H1 (cell line): ENCODE measurements around the gene CRX. TPM values are rescaled to one million over a fixed set of nuclear protein-coding genes. Genes with fewer than 3 reads are reported as not detected.

Source experiments
- CTCF ChIA-PET: fragments of 300-600 bp; sonication (Branson Sonifier 250); formaldehyde crosslinking; loops from one replicate; lab custom pipeline; 2021; ENCODE audit not compliant: partially characterized antibody; lab: Charles Lee
- POLR2A ChIA-PET: fragments of 300-600 bp; sonication (Branson Sonifier 250); formaldehyde crosslinking; loops from one replicate; lab custom pipeline; 2021; ENCODE audit warnings: inconsistent platforms; ENCODE audit not compliant: partially characterized antibody; lab: Charles Lee
- DNase-seq, 2 experiments: peaks; one replicate each; pipeline versions ENCODE4 v3.0.0 to v3.0.0-alpha.2; 2010 to 2022; ENCODE audit warnings: low spot score in 2 of 2, low read depth in 1 of 2, mixed read lengths in 1 of 2
- FAIRE-seq: peaks from 2 replicates; lab custom pipeline; 2011; peaks lifted over from hg19 to GRCh38; lab: Jason Lieb, UNC
- H2AFZ ChIP-seq: 2 replicates; pipeline ENCODE4 v1.8.1; 2012; ENCODE audit warnings: low read length, inconsistent platforms
- H2AK5ac ChIP-seq: 2 replicates; pipeline ENCODE4 v1.6.1; 2013; ENCODE audit warnings: low read depth, low read length
- H2BK120ac ChIP-seq: replicated peaks from 2 replicates; pipeline ENCODE3; 2013; ENCODE audit warnings: low read depth, low read length, inconsistent platforms
- H2BK12ac ChIP-seq: 2 replicates; pipeline ENCODE4 v1.6.1; 2013; ENCODE audit warnings: low read depth, low read length
- H2BK15ac ChIP-seq: 2 replicates; pipeline ENCODE4 v1.6.1; 2013; ENCODE audit warnings: low read length
- H2BK20ac ChIP-seq: 2 replicates; pipeline ENCODE4 v1.6.1; 2013; ENCODE audit warnings: low read length
- H2BK5ac ChIP-seq: 2 replicates; pipeline ENCODE4 v1.6.1; 2013; ENCODE audit warnings: low read depth, low read length
- H3K14ac ChIP-seq: 2 replicates; pipeline ENCODE4 v1.6.1; 2013; ENCODE audit warnings: inconsistent platforms; ENCODE audit not compliant: insufficient read length
- H3K18ac ChIP-seq: 2 replicates; pipeline ENCODE4 v1.6.1; 2013; ENCODE audit warnings: low read length; ENCODE audit errors: extremely low read depth
- H3K23ac ChIP-seq: 2 replicates; pipeline ENCODE4 v1.6.1; 2013; ENCODE audit warnings: inconsistent platforms; ENCODE audit not compliant: insufficient read length
- H3K23me2 ChIP-seq: 2 replicates; pipeline ENCODE4 v1.6.1; 2013; ENCODE audit warnings: low read depth, low read length
- H3K27ac ChIP-seq: 2 replicates; pipeline ENCODE4 v1.6.1; 2011; ENCODE audit warnings: low read depth, low read length, inconsistent platforms
- H3K27me3 ChIP-seq, 4 experiments: replicated peaks in 1 of 4; 1 replicate in 1 of 4; 2 replicates in 3 of 4; pipeline versions ENCODE4 v1.6.1 to v1.8.1; 2011 to 2013; ENCODE audit warnings: low read length in 3 of 4, mild to moderate bottlenecking in 3 of 4, inconsistent platforms in 2 of 4, mixed read lengths in 2 of 4, moderate library complexity in 1 of 4; ENCODE audit not compliant: control insufficient read depth in 3 of 4, insufficient read depth in 3 of 4; ENCODE audit errors: extremely low read depth in 1 of 4
- H3K36me3 ChIP-seq, 4 experiments: 2 replicates each; pipeline versions ENCODE4 v1.6.1 to v1.8.1; 2011 to 2013; ENCODE audit warnings: mild to moderate bottlenecking in 4 of 4, low read length in 3 of 4, moderate library complexity in 2 of 4, control low read depth in 1 of 4, inconsistent platforms in 1 of 4; ENCODE audit not compliant: insufficient read depth in 4 of 4, control insufficient read depth in 2 of 4
- H3K4ac ChIP-seq: replicated peaks from 2 replicates; pipeline ENCODE3; 2013; ENCODE audit warnings: low read length, low read depth, mixed read lengths, inconsistent platforms; ENCODE audit not compliant: insufficient read length
- H3K4me1 ChIP-seq, 4 experiments: replicated peaks in 1 of 4; 1 replicate in 1 of 4; 2 replicates in 3 of 4; pipeline versions ENCODE4 v1.6.1 to v1.8.1; 2011 to 2013; ENCODE audit warnings: low read length in 3 of 4, inconsistent platforms in 2 of 4, mixed read lengths in 1 of 4; ENCODE audit not compliant: insufficient read depth in 4 of 4, control insufficient read depth in 3 of 4
- H3K4me2 ChIP-seq, 2 experiments: 2 replicates each; pipeline versions ENCODE4 v1.6.1 to v1.8.1; 2011 to 2013; ENCODE audit warnings: low read depth in 2 of 2, low read length in 2 of 2, control low read depth in 1 of 2, inconsistent platforms in 1 of 2, mild to moderate bottlenecking in 1 of 2; ENCODE audit not compliant: insufficient read depth in 1 of 2
- H3K4me3 ChIP-seq, 4 experiments: fragments of 200-600, 300-600 bp in 1 of 4; sonication (generic), shearing (Covaris generic), sonication (Bioruptor Twin) in 1 of 4; 2 replicates each; pipeline versions ENCODE4 v1.5.1 to v1.8.1; 2011 to 2016; ENCODE audit warnings: low read length in 4 of 4, low read depth in 3 of 4, control low read depth in 2 of 4, inconsistent platforms in 2 of 4, mild to moderate bottlenecking in 2 of 4, mixed read lengths in 1 of 4, moderate library complexity in 1 of 4; ENCODE audit not compliant: insufficient read depth in 2 of 4; ENCODE audit errors: extremely low read depth in 1 of 4
- H3K56ac ChIP-seq: replicated peaks from 2 replicates; pipeline ENCODE3; 2013; ENCODE audit warnings: low read depth, mild to moderate bottlenecking, mixed read lengths, low read length, inconsistent platforms; ENCODE audit not compliant: insufficient read length
- H3K79me1 ChIP-seq: 2 replicates; pipeline ENCODE4 v1.6.1; 2013; ENCODE audit warnings: low read depth, low read length, control low read depth
- H3K79me2 ChIP-seq, 2 experiments: 2 replicates each; pipeline versions ENCODE4 v1.6.1 to v1.8.1; 2012 to 2013; ENCODE audit warnings: low read length in 2 of 2, mild to moderate bottlenecking in 2 of 2, inconsistent platforms in 1 of 2; ENCODE audit not compliant: insufficient read depth in 2 of 2, control insufficient read depth in 1 of 2
- H3K9ac ChIP-seq, 4 experiments: replicated peaks in 1 of 4; 1 replicate in 1 of 4; 2 replicates in 3 of 4; pipeline versions ENCODE4 v1.6.1 to v1.8.1; 2011 to 2013; ENCODE audit warnings: low read depth in 3 of 4, low read length in 3 of 4, control low read depth in 2 of 4, mild to moderate bottlenecking in 2 of 4, moderate library complexity in 2 of 4, inconsistent platforms in 1 of 4; ENCODE audit errors: extremely low read depth in 1 of 4
- H3K9me3 ChIP-seq, 2 experiments: 2 replicates each; pipeline versions ENCODE4 v1.6.1 to v1.8.1; 2012 to 2013; ENCODE audit warnings: mild to moderate bottlenecking in 2 of 2, moderate library complexity in 2 of 2, control low read depth in 1 of 2, inconsistent platforms in 1 of 2, low read depth in 1 of 2, low read length in 1 of 2, mixed read lengths in 1 of 2; ENCODE audit not compliant: insufficient read depth in 2 of 2
- H4K20me1 ChIP-seq, 2 experiments: replicated peaks in 1 of 2; 2 replicates each; pipeline versions ENCODE3 to v1.8.1; 2011 to 2013; ENCODE audit warnings: inconsistent platforms in 2 of 2, low read length in 2 of 2, mild to moderate bottlenecking in 1 of 2; ENCODE audit not compliant: insufficient read depth in 2 of 2, control insufficient read depth in 1 of 2
- H4K5ac ChIP-seq: 2 replicates; pipeline ENCODE4 v1.6.1; 2013; ENCODE audit warnings: low read length, low read depth, mixed read lengths, inconsistent platforms; ENCODE audit not compliant: insufficient read length
- H4K8ac ChIP-seq: 2 replicates; pipeline ENCODE4 v1.8.0; 2013; ENCODE audit warnings: mild to moderate bottlenecking, moderate library complexity, low read length, inconsistent platforms; ENCODE audit not compliant: insufficient read depth; ENCODE audit errors: extremely low read depth
- H4K91ac ChIP-seq: replicated peaks from 2 replicates; pipeline ENCODE3; 2013; ENCODE audit warnings: low read length, mixed read lengths, inconsistent platforms; ENCODE audit not compliant: insufficient read length
- CBX8 ChIP-seq: fragments of 300-800, 300-1000 bp; sonication (generic); IDR thresholded peaks from 2 replicates; pipeline ENCODE4 v1.7.1; 2016; ENCODE audit warnings: low read depth, low read length, borderline replicate concordance
- CEBPB ChIP-seq: IDR thresholded peaks from 2 replicates; pipeline ENCODE4 v1.6.1; 2012; ENCODE audit warnings: low read depth, low read length
- EP300 ChIP-seq, 2 experiments: IDR thresholded peaks; 1 replicate in 1 of 2; 2 replicates in 1 of 2; pipeline ENCODE4 v1.6.1; 2011 to 2012; ENCODE audit warnings: low read depth in 2 of 2, low read length in 2 of 2, mild to moderate bottlenecking in 2 of 2, borderline replicate concordance in 1 of 2, inconsistent platforms in 1 of 2, moderate library complexity in 1 of 2
- GTF2F1 ChIP-seq: IDR thresholded peaks from 2 replicates; pipeline ENCODE4 v1.6.1; 2012; ENCODE audit warnings: low read depth, low read length, improper control_type of control experiment, borderline replicate concordance
- NANOG ChIP-seq: IDR thresholded peaks from 2 replicates; pipeline ENCODE4 v1.6.1; 2011; ENCODE audit warnings: low read length, low read depth, mild to moderate bottlenecking, inconsistent platforms; ENCODE audit not compliant: insufficient read depth, poor library complexity, severe bottlenecking
- SAP30 ChIP-seq: fragments of 300-600 bp; sonication (generic); IDR thresholded peaks from 2 replicates; pipeline ENCODE4 v1.7.1; 2012; ENCODE audit warnings: low read length, moderate library complexity, mild to moderate bottlenecking, inconsistent platforms; ENCODE audit not compliant: insufficient read depth, insufficient replicate concordance
- SIN3A ChIP-seq, 2 experiments: IDR thresholded peaks in 1 of 2; conservative IDR thresholded peaks in 1 of 2; 2 replicates each; pipeline ENCODE4 v1.6.1; 2011 to 2012; ENCODE audit warnings: low read length in 2 of 2, improper control_type of control experiment in 1 of 2, low read depth in 1 of 2, mild to moderate bottlenecking in 1 of 2
- SP4 ChIP-seq: IDR thresholded peaks from 2 replicates; pipeline ENCODE4 v1.6.1; 2012; ENCODE audit warnings: low read length, inconsistent platforms
- SUZ12 ChIP-seq: fragments of 200-600 bp; sonication (generic); IDR thresholded peaks from 2 replicates; pipeline ENCODE4 v1.6.1; 2012; ENCODE audit warnings: mild to moderate bottlenecking, inconsistent platforms, low read length, moderate library complexity, mixed read lengths
- ZNF274 ChIP-seq: IDR thresholded peaks from 2 replicates; pipeline ENCODE4 v1.7.0; 2012; ENCODE audit warnings: low read length, borderline replicate concordance; ENCODE audit errors: extremely low read depth
- WGBS, 2 experiments: shearing (Covaris generic) in 1 of 2; methylation state at CpG; one replicate each; pipeline versions ENCODE4 v1.1.6 to v1.1.7; 2013 to 2015; ENCODE audit warnings: low lambda C conversion rate in 2 of 2, mixed read lengths in 2 of 2, inconsistent platforms in 1 of 2, low coverage in 1 of 2, missing lambda C conversion rate in 1 of 2; ENCODE audit not compliant: insufficient replicate concordance in 2 of 2, insufficient coverage in 1 of 2, insufficient read length in 1 of 2; ENCODE audit errors: extremely low coverage in 1 of 2, missing lambda C conversion rate in 1 of 2; 5-methylcytosine and 5-hydroxymethylcytosine counted together
- polyA plus RNA-seq, 7 experiments: library from polyadenylated mRNA; depleted of rRNA in 3 of 7; stranded (reverse) in 5 of 7; unstranded in 2 of 7; fragments of >200 nt in 5 of 7; fragments of 200-250 nt in 2 of 7; gene quantifications; 1 replicate in 5 of 7; 2 replicates in 1 of 7; 4 replicates in 1 of 7; pipeline versions ENCODE4 v1.2.1 to v1.2.3, GENCODE V29; 2011 to 2013; ENCODE audit warnings: missing spikeins in 2 of 7, mixed read lengths in 2 of 7
- total RNA-seq: library from RNA; stranded (reverse); fragmentation: NEBNext Ultra II Directional; extraction: Animal tissue kit (Norgen Biotek cat#: 25700); gene quantifications from 2 replicates; pipeline ENCODE4 v1.2.1, GENCODE V29; 2021

The CRX gene
- total and polyA plus RNA-seq, 2 of the 8 experiments (the other 6 are each of a cell fraction or from before 2014, with no cell fraction given): 0.08 TPM; not detected in 1

DNA sequence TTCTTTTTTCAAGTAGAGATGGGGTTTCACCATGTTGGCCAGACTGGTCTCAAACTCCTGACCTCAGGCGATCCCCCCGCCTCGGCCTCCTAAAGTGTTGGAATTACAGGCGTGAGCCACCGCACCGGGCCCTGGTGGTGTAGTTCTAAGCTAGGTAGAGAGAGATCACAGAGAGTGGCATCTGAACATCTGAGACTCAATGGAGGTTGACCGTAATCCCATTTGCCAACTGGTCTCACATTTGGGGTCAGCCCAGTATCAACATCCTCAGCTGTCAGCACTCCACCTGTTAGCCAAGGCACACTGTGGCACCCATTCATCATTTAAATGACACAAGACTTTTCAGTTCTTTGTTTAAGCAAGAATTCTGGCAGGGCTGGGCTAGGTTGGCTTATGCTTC lies 35.2 kb upstream of the CRX start:
- no peaks in the 10 kb centered on the region; a peak in 3 of 7 replicates for H3K4me1 ChIP-seq
- H3K9me3 ChIP-seq: no peaks in the 10 kb centered on the region
- H3K4me2 ChIP-seq: no peak overlapping the region
- CTCF ChIA-PET: interaction anchor here (0.7 to 7.7 kb wide), 3 partner anchors 20 to 236 kb away, joined by 3 to 150 read pairs (median 72); partner anchors contain the start of gene EHD2
- H4K91ac ChIP-seq: no peak overlapping the region
- no peaks in the 10 kb centered on the region for H3K23me2 ChIP-seq
- H3K18ac ChIP-seq: no peak overlapping the region
- no peak overlapping the region for H3K27ac ChIP-seq
- H2AK5ac ChIP-seq: no peak overlapping the region
- no peak overlapping the region for H2BK15ac ChIP-seq
- H3K4ac ChIP-seq: no peak overlapping the region
- H3K56ac ChIP-seq: no peak overlapping the region
- FAIRE-seq: no peak
- peaks cover 16 to 37% (median 29%) of the 10 kb centered on the region in 4 experiments for H3K36me3 ChIP-seq
- POLR2A ChIA-PET: interaction anchor here (1.0 to 5.1 kb wide), 4 partner anchors 8 to 62 kb away, joined by 3 to 46 read pairs (median 20); partner anchors contain the start of gene SELENOW
- no peaks in the 10 kb centered on the region for H3K27me3 ChIP-seq
- H3K14ac ChIP-seq: no peak overlapping the region
- no peak overlapping the region for H2BK5ac ChIP-seq
- H4K8ac ChIP-seq: no peak overlapping the region
- no peak overlapping the region for H2BK12ac ChIP-seq
- H3K9ac ChIP-seq: no peak overlapping the region; a peak in 1 of 7 replicates
- no peak overlapping the region for H3K4me3 ChIP-seq
- no peak overlapping the region for H2AFZ ChIP-seq
- H3K79me1 ChIP-seq: peaks cover 4% of the 10 kb centered on the region
- WGBS, 2 experiments: 85% methylated on average over 7 of the region's 7 CpGs; no CpG with 5 or more reads in 1 of the 2 experiments
- no peak overlapping the region for H4K5ac ChIP-seq
- DNase-seq: no peak
- no peaks in the 10 kb centered on the region for H3K79me2 ChIP-seq
- H2BK120ac ChIP-seq: no peak overlapping the region
- H3K23ac ChIP-seq: no peak overlapping the region
- no peak overlapping the region for H2BK20ac ChIP-seq
- peaks cover 0 to 12% of the 10 kb centered on the region in 2 experiments for H4K20me1 ChIP-seq
- TF ChIP-seq CEBPB (no peak), SP4 (no peak), EP300 (IDR thresholded peaks at IDR 0.05; ENCODE audit: borderline replicate concordance in 1 of 2, low read depth in 2 of 2, low read length in 2 of 2) (no peak), GTF2F1 (no peak), SAP30 (no peak), SIN3A (conservative IDR thresholded peaks at IDR 0.05 in 1 of 2, IDR thresholded peaks at IDR 0.05 in 1 of 2; ENCODE audit: low read depth in 1 of 2, low read length in 2 of 2) (no peak), SUZ12 (no peak), NANOG (no peak), ZNF274 (no peak), CBX8 (no peak)
